CD4-positive, alpha-beta T cell treated with Interleukin-4 for 1 hour (primary cell): ENCODE results near the gene RHOXF2.
"Not testable (repeated sequence)": the region's sequence is repeated elsewhere in the genome, so short reads cannot be mapped to it uniquely, and the experiment has no call there.

Experiments used
- DNase-seq, 2 donors: peaks; one replicate each; pipeline ENCODE4 v3.0.0-alpha.2; 2020 to 2022

Gene RHOXF2

GRCh38 chrX:120158313-120158712 is at the start of gene RHOXF2:
Gene RHOXF2, plus strand, starts transcription at chrX:120158613. Its CDS starts 138 bp downstream, at chrX:120158751.
- not testable (repeated sequence) for DNase-seq

GRCh38 chrX:120109378-120109777 is 49.0 kb upstream of the RHOXF2 start:
- DNase-seq, result no peak

GRCh38 chrX:120111611-120112010 is 46.8 kb upstream of the RHOXF2 start:
- no peak for DNase-seq

GRCh38 chrX:120115438-120115963 is 42.9 kb upstream of the RHOXF2 start, which contains the start of gene RHOXF1:
Gene RHOXF1, minus strand, starts transcription at chrX:120115913. Its CDS starts 51 bp downstream, at chrX:120115862.
- DNase-seq, result no peak

- DNase-seq, result no peak
These were observed 38.2 kb upstream of the RHOXF2 start for GRCh38 chrX:120120223-120120622.

- no peak for DNase-seq
These were observed 33.0 kb upstream of the RHOXF2 start for GRCh38 chrX:120125444-120125843.

GRCh38 chrX:120128306-120128846 is 30.0 kb upstream of the RHOXF2 start:
- not testable (repeated sequence) for DNase-seq

- DNase-seq, result no peak
These were observed 22.3 kb upstream of the RHOXF2 start for GRCh38 chrX:120136128-120136527.

GRCh38 chrX:120136840-120137239 is 21.6 kb upstream of the RHOXF2 start:
- DNase-seq, result no peak

- DNase-seq, result no peak
These were observed 21.0 kb upstream of the RHOXF2 start for GRCh38 chrX:120137439-120137838.

- no peak for DNase-seq
These were observed 18.0 kb upstream of the RHOXF2 start for GRCh38 chrX:120140293-120140981.

- no peak for DNase-seq
These were observed 14.1 kb upstream of the RHOXF2 start for GRCh38 chrX:120144178-120144844.

GRCh38 chrX:120145295-120145925 is 13.0 kb upstream of the RHOXF2 start:
- DNase-seq, result peak in 1 of 2 donors; percentile 1

GRCh38 chrX:120146323-120146722 is 12.1 kb upstream of the RHOXF2 start:
- not testable (repeated sequence) for DNase-seq

GRCh38 chrX:120147537-120147936 is 10.9 kb upstream of the RHOXF2 start:
- DNase-seq, result no peak

- DNase-seq, result not testable (repeated sequence)
These were observed 8.2 kb upstream of the RHOXF2 start for GRCh38 chrX:120150109-120150744.

- DNase-seq, result not testable (repeated sequence)
These were observed 673 bp downstream of the RHOXF2 start for GRCh38 chrX:120159086-120159485.

GRCh38 chrX:120193254-120193653 is 34.8 kb downstream of the RHOXF2 start:
- DNase-seq, result not testable (repeated sequence)

GRCh38 chrX:120193720-120194119 is 35.3 kb downstream of the RHOXF2 start:
- not testable (repeated sequence) for DNase-seq

GRCh38 chrX:120195786-120196185 is 37.4 kb downstream of the RHOXF2 start:
- DNase-seq, result not testable (repeated sequence)

- not testable (repeated sequence) for DNase-seq
These were observed 38.3 kb downstream of the RHOXF2 start for GRCh38 chrX:120196626-120197283.

GRCh38 chrX:120200851-120201250 is 42.4 kb downstream of the RHOXF2 start:
- DNase-seq, result no peak
